HG02678 (cell line): ENCODE results near the gene TRAFD1.
"Not testable (repeated sequence)": the region's sequence is repeated elsewhere in the genome, so short reads cannot be mapped to it uniquely, and the experiment has no call there.

ENCODE experiments used
- ATAC-seq: cut with Tn5 transposase; IDR thresholded peaks from one replicate; pipeline ENCODE4 v1.9.1; 2021; ENCODE audit warnings: mild to moderate bottlenecking, moderate library complexity; ENCODE audit not compliant: unreplicated experiment

The TRAFD1 gene

DNA sequence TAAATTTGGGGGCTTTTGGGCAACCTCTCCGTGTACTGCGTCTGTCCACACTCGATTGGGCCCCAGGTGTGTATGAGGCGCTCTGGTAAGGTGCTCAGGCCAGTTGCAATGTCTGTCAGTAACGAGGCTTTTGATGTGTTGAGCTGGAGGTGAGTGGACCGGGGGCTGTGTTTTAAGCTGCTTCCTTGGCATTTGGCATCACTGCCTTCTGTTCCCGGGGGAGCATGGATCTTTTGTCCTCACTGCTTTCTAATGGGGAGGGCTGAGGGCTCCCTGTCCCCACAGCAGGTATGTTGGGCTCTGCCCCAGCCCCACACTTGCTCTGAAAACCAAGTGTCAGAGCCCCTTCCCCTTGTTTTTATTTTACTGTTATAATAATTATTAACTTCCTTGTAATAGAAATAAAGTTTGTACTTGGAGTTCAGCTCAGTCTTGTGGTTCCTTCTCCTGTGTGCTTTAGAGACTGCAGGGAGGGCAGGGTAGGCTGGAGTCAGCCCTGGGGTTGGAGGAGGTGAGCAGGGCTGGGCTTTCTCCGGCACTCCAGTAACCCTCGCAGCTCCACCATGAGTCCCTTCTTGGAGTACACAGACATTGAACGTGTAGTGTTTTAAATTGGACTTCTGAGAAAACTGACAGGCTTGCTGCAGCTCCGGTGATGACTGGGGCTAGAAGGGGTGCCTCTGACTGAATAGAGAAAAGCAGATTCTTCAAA lies 28.0 kb downstream of the TRAFD1 start:
- ATAC-seq = no peak

DNA sequence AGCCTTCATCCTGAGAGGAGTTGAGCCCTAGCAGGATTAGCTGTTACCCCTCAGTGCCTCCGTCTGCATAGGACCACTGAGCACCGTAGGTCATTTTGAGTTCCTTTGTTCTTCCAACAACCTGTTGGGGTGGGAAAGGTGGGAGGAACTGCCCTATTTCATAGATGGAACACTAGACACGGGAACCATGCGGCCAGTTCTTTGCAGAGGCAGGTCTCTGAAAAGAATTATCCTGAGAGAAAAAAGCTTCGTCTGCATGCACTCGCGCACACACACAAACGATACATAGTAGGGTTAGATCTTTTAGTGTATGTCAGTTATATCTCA lies 28.5 kb downstream of the TRAFD1 start:
- ATAC-seq = no peak

DNA sequence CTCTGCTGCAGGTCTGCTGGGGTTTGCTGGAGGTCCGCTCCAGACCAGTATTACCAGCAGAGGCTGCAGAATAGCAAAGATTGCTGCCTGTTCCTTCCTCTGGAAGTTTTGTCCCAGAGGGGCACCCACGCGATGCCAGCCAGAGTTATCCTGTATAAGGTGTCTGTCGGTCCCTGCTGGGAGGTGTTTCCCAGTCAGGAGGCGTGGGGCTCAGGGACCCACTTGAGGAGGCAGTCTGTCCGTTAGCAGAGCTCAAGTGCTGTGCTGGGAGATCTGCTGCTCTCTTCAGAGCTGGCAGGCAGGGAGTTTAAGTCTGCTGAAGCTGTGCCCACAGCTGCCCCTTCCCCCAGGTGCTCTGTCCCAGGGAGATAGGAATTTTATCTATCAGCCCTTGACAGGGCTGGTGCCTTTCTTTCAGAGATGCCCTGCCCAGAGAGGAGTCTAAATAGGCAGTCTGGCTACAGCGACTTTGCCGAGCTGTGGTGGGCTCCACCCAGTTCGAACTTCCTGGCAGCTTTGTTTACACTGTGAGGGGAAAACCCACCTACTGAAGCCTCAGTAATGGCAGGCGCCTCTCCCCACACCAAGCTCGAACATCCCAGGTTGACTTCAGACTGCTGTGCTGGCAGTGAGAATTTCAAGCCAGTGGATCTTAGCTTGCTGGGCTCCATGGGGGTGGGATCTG lies 33.2 kb downstream of the TRAFD1 start:
- ATAC-seq = not testable (repeated sequence)

DNA sequence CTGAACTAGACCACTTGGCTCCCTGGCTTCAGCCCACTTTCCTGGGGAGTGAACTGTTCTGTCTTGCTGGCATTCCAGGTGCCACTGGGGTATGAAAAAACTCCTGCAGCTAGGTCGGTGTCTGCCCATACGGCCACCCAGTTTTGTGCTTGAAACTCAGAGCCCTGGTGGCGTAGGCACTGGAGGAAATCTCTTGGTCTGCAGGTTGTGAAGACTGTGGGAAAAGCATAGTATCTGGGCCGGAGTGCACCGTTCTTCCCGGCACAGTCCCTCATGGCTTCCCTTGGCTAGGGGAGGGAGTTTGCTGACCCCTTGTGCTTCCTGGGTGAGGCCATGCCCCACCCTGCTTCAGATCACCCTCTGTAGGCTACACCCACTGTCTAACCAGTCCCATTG lies 33.8 kb downstream of the TRAFD1 start:
- ATAC-seq = no peak

DNA sequence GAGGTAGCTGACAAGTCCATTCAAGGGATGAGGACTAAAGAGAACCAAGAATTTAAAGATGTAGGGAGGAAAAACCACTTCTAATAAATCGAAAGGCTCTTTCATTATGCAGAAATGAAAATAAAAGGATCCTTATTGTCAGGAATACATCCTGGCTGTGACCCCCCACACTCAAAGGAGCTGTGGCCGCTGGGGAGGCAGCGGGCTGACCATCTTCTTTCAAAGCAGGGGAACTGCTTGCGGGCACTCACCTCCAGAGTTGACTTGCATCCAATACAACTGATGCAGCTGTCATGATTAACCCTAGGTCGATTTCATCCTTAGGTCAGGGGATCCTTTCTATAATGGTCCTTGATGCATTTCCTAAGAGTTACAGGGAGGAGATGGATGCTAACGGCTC lies 35.3 kb downstream of the TRAFD1 start:
- ATAC-seq = no peak

DNA sequence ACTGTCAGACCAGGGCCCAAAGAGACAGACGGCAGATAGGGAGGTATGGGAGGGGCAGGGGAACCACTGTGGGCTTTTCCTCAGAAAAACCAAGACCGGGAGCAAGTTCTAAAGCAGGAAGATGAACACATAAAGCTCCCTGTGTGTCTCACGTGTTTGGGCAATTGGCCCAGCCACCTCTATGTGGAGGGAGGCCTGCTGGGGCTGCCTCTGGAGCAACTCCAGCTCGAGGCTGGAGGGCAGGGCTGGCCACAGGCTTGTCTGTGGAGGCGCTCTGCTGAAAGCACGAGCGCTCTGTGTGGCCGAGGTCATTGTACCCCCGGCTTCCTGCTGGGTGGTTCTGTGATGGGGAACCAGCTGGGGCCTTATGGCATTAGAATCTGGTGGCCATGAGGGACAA lies 36.4 kb downstream of the TRAFD1 start:
- ATAC-seq = no peak

DNA sequence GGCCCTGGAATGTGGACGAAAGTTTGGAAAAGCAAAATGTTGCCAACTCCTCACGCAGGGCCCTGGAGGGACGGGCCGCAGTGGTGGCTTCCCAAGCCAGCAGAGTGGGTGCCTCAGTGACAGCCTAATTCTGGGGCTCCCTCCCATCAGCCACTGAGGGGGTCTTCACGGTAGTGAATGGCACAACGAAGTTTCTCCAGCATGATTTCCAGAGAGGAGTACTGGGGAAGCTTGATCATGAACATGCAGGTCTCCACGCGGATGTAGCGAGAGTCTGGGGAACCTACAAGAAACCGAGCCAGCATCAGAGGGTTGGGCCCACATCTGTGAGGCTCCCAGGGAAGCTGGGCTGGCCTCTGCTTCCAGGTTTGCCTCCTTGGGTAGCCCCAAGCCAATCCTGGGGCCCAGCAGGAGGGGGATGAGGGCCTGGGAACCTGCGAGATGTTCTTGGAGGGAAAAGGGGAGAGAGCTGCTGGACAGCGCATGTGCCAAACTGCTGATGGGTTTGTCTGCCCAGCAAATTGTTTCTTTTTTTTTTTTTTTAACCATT lies 37.0 kb downstream of the TRAFD1 start:
- no peak for ATAC-seq

DNA sequence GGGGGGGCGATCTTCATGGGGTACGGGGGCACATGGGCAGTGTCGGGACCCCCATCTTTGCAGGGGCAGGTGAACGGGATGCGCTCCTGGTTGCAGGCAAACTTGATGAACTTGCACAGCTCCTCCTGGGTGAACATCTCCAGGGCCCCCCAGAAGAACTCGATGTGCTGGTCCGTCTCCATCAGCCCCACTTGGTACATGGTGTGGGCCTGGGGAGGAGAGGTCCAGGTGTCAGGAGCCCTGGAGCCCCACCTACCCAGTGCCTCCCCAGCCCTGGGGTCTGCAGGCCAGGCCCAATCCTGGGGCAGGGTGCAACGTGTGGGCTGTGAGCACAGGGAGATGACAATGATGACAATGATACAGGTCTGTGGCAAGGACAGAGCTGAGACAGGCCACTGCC lies 37.7 kb downstream of the TRAFD1 start:
- no peak for ATAC-seq

DNA sequence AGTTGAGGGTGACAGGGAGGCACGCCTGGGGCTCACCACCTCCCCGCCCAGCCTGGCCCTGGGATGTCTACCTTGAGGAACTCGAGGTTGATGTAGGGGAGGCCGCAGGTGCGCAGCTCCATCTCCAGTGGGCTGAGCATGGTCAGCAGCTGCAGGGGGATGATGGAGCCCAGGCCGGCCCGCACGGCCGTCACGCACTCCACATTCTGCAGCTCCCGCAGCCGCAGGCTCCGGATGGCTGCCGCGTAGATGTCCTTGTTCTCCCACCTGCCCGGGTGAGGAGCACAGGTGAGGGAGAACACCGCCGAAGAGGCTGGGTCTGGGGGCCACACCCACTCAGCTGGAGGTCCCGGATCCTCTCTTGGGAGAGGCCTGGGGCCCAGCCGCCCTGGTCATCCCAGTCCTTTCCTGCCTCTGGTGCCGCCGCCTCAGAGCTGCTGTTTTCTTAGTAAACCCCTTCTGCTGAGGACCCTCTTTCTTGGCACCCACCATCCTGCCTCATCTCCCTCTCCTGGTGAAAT lies 38.2 kb downstream of the TRAFD1 start:
- ATAC-seq = no peak

DNA sequence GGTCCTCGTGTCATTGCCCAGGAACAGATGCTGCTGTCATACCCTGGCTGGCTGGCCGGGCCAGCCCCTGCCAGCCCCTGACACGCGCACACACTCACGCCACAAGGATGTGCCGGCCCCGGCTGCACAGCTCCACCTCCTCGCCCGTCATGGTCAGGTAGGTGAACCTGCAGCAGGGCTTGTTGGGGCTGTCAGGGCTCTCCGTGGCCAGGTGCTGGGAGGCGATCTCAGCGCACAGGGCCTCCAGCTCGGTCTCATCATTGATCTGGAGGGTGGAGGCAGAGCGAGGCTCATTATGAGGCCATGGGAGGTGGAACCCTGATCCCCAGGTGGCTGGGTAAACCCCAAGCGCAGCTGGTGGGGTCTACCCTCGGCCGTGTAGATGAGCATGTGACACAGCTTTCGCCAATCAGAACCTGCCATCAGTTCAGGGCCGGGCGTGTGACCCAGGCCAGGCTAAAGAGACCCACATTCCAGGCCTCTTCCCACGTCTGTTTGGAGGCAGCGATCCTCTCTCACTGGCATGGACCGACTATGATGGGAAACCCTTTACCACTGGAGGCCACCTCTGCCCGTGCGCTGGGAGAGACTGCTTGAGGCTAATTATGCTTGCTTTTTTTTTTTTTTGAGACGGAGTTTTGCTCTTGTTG lies 38.8 kb downstream of the TRAFD1 start:
- ATAC-seq = no peak

DNA sequence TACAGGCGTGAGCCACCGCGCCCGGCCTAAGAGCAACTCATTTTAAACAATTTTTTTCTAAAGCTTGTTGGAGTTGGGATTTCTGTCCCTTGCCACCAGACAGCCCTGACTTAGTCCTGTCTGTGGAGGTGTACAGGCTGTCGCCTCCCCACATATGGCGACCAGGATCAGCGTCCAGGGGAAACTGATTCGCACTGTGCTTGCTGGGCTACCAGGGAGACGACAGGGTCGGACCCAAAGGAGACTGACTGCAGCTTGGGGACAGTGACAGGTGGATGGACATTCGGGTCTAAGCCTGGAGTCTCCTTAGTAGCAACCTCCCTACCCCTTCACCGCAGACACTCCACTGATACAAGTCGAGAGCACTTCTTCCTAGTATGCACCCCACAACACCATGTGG lies 40.3 kb downstream of the TRAFD1 start:
- no peak for ATAC-seq

DNA sequence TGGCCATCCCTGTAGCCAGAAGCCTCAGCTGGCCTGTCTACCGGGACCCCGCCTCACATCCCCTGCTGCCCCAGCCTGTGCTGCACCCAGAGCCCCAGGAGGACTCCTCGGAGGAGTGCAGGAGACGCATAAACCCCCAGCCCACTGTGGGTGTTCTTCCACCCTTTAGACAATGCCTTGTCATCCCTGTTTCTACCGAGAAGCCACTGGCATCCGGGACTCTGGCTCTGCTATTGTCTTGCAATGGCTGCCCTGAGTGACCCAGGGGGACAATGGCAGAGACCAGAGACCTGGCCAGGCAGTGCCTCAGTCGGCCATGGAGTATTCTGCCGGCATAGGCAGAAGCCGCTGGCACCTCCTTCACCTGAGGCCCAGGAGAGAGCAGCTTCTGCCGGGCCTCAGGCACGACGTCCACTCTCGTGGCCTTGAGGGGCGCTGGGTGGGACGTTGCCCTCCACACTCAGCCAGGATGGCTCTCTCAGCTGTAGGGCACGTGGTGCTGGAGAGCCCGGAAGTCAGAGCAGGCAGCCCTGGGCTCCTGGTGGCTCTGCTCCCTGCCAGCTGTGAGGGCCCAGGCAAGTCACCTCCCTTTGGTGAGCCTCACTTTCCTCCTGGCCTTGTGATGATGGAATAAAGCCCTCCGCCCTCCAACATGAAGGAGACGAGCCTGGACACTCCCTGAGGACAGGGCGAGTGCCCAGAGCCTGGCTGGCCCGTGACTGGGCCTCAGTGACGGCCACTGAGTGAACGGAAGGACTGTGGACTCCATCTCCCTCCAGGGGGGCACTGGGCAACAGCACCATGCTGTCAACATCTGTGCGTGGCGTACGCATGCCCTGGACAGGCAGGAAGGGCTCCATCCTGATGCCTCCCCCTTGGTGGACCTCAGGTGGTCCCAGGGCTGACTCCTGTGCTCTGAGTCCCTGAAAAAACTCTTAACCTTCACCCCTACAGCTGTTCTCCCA lies 41.0 kb downstream of the TRAFD1 start:
- ATAC-seq = no peak

DNA sequence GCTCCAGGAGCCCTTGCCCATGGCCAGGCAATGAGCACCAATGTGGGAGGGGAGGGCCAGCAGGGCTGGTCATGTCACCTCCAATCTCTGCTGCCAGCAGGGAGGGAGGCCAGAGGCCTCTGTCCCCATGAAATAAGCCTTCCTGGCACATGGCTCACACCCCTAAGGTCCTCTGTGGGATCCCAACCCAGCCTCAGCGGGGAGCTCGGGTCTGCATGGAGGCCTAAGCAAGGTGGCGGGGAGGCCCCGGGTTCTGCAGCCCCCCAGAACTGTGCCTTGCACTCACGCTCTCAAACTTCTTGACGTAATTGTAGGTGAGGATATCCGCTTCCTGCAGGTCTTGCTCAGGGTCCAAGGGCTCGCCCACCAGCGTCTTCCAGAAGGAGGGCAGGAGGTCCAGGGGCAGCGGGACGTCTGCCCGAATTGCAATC lies 41.7 kb downstream of the TRAFD1 start:
- ATAC-seq = no peak

DNA sequence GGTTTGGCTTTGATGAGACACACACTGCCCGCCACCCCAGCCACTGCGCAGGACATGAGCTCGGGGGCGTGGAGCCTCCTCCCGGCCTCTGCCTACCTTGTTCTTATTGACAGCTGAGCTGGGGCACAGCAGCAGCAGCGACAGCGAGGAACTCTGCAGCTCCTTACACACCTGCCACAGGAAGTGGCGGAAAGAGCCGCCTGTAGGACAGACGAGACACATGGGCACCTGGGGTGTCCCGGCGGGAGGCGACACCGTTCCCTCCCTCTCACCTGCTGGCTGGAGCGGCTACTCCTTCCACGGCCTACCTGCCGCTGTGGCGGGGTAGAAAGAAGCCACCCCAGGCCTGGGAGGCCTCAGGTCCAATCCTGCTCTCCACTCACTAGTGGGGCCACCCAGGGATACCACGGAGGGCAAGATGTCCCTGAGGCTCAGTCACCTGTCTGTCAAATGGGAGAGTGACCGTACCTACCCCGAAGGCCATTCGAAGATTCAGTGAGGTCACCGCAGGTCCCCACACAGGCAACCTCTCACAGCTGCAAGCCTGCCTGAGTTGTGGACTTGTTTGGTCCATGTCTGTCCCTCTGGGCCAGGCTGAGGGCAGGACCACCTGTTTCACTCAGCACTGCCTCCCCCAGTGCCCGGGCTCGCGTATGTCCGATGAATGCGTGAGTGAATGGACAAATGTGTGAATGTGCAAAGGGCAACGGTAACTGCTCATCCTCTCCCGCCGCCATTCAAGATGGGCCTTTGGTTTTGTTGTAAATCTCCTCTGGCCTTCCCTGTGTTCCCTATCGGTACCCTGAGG lies 42.6 kb downstream of the TRAFD1 start:
- ATAC-seq = no peak

DNA sequence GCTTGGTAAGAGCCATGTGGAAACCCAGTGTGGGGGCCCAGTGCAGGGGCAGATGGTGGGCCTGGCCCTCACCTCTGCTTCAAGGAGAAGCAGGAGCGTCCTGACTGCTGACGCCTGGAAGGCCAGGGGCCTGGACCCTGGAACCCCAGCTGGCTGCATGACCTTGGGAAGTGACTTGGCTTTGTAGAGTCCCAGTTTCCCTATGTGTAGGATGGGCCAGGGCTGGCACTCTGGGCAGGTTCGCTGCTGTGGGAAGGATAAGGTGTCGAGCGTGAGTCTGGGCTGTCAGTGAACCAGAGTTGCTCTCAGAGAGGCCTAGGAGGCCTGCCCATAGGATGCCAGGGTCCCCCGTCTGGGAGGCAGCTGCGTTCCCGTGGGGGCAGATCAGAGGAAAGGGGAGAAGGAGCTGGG lies 43.2 kb downstream of the TRAFD1 start:
- no peak for ATAC-seq

DNA sequence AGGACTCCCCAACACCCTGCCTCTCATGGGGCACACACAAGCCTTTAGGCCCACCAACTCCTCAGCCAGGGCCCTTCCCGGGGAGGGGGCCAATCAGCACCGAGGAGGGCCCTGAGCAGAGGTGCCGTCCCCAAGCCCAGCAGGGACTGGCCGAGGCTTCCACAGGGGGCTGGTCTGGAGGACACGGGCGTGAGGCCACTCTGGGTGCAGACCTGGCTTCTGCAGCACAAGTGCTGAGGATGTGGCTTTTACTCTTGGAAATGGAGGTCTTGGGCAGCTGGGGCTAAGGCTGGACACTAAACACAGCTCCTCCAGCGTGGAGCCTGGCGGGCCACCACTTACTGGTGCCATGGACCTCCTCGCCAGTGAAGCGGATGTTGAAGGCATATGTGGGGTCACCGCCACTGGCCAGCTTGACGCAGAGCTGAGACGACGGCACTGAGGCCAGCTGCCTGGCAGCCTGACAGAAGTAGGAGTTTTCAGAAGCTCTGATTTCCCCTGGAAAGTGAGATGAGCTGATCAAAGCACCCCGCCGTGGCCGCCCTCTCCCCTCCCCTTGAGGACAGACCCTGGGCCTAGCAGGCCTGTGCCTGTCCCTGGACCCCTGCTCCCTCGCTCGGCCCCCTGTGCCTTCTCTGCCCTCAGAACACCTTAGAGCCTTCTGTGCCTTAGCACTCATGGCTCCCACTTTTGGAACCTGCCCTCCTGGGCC lies 44.0 kb downstream of the TRAFD1 start:
- no peak for ATAC-seq

DNA sequence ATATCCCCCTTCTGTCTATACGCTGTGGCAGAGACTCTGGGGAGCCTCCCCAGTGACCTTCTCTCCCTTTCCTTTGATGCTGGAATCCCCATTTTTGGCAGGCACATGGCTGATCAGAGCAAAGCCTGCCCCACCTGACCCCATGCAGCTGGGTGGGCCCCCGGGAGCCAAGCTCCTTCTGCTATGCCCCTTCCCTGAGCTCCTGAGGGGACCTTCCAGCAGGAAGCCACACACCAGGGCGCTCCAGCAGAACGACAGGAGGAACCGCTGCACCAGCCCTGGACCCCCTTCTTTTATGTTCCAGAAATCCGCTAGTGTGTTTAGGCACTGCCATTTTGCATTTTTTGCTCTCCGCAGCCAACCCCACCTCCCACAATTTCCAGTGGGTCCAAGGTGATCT lies 44.6 kb downstream of the TRAFD1 start:
- ATAC-seq = no peak

DNA sequence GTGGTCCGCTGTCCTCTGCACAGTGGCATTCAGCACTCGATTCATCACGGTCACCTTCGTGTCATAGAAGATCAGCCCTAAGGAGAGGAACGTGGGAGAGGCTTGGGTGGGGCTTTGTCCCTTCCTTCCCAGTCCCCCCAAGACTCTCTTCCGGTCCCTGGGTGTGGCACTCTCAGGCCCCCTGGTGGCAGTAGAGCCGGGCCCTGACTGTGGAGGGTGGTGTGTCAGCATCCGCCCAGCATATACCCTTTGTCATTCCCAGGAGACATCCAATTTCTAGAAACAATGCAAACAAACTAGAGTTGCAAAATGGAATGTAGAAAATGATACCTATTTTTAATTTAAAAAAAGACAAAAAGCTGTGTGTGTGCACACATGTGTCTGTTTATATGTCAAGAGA lies 45.0 kb downstream of the TRAFD1 start:
- ATAC-seq = no peak

DNA sequence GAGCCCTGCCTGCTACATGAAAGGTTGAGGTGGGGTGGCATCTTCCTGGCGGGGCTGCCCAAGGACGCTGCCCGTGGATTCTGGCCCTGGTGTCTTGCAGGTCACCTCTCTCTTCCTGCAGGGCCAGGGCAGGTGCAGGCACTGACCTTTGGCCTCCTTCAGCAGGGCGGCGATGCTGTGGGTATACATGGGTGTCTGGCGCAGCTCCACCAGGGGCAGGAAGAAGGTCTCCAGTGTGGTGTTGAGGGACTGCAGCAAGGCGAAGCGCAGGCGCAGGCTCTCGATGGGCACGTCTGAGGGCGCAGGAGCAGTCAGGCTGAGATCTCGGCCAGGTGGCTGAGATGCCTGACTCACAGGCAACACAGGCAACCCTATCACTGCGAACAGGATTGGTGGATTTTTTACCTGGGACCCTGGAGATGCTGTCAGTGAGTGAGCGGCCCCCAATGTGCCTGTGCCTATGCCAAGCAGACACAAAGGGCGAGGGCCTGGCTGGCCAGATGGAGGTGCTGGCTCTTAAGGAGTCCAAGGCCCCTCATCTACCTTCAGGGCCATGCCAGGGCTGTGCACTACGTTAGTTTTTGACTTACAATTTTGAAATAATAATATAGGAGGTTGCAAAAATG lies 45.7 kb downstream of the TRAFD1 start:
- no peak for ATAC-seq
